ENCODE data around the gene TMEM185B.
"Not testable (repeated sequence)": the region's sequence is repeated elsewhere in the genome, so short reads cannot be mapped to it uniquely, and the experiment has no call there.

Gene TMEM185B

DNA sequence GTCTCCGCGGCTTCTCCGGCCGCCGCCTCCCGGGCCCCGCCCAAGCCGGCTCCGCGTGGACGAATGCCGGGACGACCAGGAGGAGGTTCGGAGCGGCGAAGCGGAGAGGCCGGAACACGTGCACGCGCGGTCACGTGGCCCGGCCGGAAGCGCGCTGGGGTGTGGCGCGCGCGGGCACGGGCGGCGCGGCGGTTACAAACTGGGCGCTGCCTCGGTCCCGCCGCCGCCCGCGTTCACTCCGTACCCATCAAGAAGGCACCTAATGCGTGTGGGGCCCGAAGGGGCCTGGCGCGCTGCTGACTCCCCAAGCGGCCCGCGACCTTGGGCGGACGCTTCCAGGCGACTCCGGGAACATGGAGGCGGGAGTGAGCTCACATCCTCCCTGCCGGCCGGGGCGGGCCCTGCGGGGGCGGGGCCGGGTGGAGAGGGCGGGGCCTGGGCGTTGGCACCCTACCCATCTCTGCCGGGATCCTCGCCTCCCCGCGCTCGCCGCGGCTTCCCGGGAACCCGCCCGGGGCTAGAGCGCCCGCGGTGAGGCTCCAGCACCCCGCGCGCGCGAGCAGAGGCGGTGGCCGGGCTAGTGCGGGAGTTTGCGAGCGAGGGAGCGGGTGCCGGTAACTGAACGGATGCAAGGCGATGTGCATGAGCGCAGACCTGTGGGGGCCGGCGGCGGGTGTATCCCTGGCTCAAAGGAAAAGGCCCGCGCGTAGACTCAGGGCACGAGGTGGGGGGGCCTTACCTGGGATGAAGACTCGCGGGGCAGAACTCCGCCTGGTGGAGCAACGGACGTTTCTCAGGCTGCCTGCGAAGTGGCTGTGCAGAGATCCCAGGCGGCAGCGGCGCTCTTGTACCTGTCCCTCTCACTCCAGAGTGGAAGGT, at the start of gene TMEM185B:
TMEM185B (minus strand) TSS at position 367 of the 879 bp plus-strand sequence. CDS start 424 bp downstream, outside the sequence.
- peak; percentile 62 for DNase-seq (ENCODE audit: low spot score)

DNA sequence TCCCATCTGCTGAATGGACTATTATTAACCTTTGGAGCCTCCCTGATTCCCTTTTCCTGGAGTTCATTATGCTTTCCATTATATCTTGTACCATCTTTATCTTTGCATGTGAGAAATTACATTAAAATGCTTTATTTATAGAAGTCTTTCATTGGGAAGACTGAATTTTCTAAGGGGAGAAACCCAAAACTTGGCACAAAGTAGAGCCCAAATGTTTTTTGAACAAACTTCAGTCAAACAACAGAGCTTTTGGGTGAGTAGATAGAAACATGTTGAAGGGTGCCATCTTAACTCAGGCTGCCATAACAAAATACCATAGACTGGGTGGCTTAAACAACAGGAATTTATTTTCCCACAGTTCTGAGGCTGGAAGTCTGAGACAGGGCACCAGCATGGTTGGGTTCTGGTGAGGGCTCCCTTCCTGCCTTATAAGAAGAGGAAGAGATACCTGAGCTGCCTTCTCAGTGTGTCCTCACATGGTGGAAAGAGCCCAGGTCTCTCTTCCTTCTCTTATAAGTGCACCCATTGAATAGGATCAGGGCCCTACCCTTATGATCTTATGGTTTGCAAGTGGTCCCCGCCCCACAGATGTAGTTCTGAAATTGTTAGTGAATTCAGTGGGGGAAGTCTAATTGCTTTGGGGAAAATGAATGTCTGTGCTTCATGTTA, 48.6 kb upstream of the TMEM185B start:
- DNase-seq (ENCODE audit: low spot score) = no peak

GRCh38 chr2:120269816-120270215, 46.6 kb upstream of the TMEM185B start:
- no peak for DNase-seq (ENCODE audit: low spot score)

DNA sequence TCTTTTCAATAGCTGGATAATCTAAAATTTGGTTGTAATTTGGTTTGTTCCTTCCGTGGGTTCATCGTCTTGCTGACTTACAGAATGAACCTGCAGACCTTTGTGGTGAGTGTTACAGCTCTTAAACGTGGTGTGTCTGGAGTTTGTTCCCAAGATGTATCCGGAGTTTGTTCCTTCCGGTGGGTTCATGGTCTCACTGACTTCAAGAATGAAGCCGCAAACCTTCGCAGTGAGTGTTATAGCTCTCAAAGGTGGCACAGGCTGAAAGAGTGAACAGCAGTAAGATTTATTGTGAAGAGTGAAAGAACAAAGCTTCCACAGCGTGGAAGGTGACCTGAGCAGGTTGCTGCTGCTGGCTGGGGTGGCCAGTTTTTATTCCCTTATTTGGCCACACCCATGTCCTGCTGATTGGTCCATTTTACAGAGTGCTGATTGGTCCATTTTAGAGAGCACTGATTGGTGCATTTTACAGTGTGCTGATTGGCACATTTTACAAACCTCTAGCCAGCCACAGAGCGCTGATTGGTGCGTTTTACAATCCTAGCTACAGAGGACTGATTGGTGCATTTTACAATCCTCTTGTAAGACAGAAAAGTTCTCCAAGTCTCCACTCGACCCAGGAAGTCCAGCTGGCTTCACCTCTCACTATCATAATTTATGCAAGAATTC, 46.0 kb upstream of the TMEM185B start:
- no peak for DNase-seq (ENCODE audit: low spot score)

DNA sequence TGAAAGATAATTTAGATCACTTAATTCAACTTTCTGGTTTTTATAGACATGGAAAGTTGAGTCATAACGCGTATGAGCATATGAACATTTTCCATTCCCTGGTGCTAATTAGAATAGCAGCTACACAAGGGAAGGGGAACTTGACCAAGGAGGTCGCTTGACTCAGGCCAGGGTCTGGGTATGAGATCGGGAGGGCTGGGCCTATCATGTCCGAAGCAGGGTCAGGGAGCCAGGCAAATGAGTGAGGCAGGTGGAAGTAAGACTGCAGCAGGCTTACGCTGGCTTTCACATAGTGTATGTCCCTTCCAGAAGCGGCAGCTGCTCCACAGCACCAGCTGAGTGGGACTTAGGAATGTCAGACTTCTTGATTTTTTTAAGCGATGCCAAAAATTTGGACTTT, 44.1 kb upstream of the TMEM185B start:
- no peak for DNase-seq (ENCODE audit: low spot score)

GRCh38 chr2:120265006-120265405, 41.8 kb upstream of the TMEM185B start:
- DNase-seq (ENCODE audit: low spot score) = no peak

- DNase-seq (ENCODE audit: low spot score) = no peak
These were observed 39.7 kb upstream of the TMEM185B start for GRCh38 chr2:120262761-120263428.

DNA sequence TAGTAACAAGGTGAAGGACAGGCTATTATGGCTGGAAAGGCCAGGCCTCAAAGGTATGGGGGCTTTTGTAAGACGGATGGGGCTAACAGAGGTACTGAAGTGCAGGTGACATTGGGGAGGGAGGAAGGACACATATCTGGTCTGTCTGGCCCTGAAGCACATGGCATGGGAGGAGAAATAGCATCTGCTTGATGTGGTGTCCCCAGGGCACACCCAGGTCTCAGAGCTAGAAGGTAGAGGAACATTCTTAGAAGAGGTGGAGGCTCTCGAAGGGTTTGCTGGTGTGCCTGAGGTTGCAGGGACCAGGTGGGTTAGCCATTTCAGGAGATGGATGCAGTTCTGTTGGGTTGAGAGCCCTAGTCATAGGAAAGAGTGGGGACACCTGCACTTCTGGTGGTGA, 39.0 kb upstream of the TMEM185B start:
- DNase-seq (ENCODE audit: low spot score) = no peak

DNA sequence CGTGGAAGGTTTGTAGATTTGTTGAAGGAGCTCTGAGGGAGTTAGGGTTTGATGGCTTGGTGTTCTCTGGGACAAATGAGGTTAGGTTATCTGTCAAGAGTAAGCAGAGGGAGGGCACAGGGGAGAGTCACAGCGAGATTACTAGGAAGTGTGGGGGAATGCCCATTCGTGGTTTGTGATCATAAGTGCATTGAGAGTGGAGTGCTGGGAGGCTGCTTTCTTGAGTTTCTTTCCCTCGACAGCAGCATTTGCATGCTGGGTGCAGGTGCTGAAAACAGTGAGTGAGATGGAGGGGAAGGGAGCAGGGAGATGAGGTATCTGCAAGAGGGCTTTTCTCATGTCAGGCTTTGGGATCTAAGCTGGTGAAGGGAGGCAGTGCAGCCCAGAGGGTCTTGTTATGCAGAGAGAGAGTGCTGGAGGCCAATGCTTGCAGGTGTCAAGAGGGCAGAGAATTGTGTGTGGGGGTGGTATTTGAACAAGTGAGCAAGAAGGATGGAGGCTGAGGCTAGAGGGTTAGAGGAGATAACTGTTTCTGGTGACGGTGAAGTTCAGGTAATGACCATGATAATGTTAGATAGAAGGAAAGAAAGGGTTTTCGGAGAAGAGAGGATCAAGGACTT, 38.3 kb upstream of the TMEM185B start:
- DNase-seq (ENCODE audit: low spot score) = no peak

- no peak for DNase-seq (ENCODE audit: low spot score)
These were observed 37.5 kb upstream of the TMEM185B start for GRCh38 chr2:120260736-120261135.

GRCh38 chr2:120259939-120260338, 36.7 kb upstream of the TMEM185B start:
- DNase-seq (ENCODE audit: low spot score) = not testable (repeated sequence)

DNA sequence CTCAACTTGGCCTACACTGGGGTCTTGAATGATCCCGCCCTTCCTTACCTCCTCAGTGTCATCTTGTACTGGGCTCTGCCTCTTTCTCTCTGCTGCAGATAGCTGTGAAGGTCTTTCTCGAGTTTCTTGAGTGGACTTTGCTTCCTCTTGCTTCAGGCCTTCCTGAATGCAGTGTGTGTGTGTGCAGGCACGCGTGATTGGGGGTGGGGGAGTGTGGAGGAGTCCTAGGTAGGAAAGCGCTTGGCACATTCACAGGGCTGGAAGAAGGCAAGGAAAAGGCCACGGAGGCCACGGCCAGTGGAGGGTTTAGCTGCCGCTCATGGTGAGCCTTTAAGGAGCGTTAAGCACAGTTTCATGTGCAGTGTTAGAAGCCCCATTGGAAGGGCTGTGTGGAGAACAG, 35.0 kb upstream of the TMEM185B start:
- DNase-seq (ENCODE audit: low spot score) = no peak

GRCh38 chr2:120257522-120257921, 34.3 kb upstream of the TMEM185B start:
- no peak for DNase-seq (ENCODE audit: low spot score)

DNA sequence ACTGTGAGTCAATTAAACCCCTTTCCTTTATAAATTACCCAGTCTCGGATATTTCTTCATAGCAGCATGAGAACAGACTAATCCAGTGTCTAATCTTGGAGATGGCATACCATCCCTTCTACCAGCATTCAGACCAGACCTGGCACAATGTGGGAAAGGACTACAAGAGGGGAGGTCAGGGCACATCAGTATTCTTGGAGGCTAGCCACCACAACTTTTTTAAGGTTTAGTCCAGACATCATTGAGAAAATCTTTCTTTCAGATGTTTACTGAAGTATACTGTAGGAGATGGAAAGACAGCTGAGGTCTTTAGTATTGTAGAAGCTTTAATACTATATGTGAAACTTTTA, 33.4 kb upstream of the TMEM185B start:
- DNase-seq (ENCODE audit: low spot score) = no peak

- no peak for DNase-seq (ENCODE audit: low spot score)
These were observed 32.9 kb upstream of the TMEM185B start for GRCh38 chr2:120255986-120256650.

DNA sequence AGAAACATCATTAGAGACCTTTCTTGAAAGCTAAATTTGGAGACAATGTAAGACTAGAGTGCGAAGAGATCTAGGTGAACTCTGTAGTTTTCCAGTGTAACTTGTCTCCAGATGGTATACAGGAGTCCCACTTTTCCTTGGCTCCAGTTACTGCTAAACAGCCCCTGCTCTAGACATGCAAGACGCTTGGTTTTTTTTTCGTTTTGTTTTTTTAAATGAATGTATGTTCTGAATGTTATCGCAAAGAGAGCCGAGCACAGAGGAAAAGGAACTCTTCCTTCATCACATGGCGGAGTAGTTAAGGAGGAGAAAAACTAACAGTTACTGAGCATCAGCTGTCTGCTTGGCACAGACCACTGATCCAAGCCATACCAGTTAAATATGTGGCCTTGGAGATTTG, 31.9 kb upstream of the TMEM185B start:
- no peak for DNase-seq (ENCODE audit: low spot score)

GRCh38 chr2:120254178-120254577, 31.0 kb upstream of the TMEM185B start:
- DNase-seq (ENCODE audit: low spot score) = no peak

DNA sequence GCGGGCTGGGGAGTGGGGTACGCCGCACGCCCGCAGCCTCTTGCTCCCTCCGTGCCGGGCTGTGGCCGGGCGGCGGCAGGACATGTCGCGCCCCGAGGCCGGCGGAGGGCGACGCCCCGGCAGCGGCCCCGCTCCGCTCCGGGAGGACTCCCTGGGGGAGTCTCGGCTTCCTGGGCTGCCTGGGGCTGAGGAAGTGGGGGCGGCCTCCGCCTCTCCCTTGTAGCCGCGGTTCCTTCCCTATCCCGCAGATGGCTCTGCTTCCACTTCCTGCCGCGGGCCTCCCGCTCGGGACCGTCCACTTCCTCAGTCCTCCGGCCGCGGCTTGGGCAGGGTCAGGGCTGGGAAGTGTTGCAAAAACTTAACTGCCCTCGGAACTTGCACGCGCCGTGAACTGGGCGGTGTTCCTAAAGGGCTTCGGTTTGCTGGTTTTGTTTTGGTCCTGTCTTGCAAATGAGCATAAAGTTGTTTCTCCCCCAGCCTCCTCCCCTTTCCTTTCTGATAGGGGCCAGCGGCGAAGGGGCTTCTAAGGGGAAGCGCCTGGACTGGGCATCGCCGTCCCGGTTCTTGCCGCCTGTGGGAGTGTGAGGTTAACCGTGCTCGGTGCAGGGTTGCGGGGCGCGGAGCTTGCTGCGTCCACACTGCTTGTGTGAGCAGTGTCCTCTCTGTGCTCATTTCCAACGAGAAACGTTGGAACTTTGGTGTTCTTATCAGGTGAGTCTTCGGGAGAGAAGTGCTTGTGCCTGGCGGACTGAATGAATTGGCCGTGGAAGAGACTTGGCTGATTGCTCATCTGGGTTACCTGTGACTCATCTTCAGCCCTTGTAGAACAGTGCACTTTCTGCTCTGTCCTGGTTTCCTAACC, 30.1 kb upstream of the TMEM185B start:
- DNase-seq (ENCODE audit: low spot score) = no peak

DNA sequence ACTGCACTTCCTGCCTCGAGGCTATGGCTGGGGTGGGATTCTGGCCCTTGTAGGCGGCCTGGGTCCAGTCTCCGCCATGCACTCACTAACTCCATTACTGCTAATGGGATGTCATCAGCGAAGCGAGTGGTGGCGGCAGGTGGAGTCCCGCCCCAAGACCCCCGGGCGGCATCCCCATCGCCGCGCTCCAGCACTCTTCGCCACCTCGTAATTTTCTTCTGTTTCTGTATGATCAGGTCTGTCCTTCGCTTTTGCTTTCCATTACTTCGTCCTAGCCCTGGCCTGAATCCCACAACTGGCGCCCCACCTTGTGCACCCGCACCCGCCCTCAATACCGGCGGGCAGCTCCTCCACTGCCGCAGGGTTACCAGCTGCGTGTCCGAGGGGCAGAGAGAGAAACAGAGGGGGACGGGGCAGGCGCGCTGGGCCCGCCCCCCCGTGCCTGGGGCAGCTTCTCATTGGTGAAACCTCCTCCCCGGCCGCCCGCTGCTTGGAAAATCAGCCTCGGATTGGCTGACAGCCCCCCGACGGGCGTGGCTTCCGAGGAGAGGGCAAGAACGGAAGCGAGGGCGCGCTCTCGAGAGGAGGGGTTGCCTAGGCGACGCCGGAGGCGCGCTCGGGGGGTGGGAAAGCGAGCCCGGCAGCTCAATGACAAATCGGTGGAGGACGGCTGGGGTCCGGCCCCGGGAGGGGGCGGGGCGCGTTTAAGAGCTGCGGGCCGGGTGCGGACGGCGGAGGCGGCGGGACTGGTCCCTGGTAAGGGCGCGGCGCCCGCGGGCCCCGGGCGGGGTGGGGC, 29.2 kb upstream of the TMEM185B start, which contains the start of gene RALB:
RALB (plus strand) TSS at position 628 of the 796 bp plus-strand sequence. CDS start 25,813 bp downstream, outside the sequence.
- peak; percentile 92 for DNase-seq (ENCODE audit: low spot score)

DNA sequence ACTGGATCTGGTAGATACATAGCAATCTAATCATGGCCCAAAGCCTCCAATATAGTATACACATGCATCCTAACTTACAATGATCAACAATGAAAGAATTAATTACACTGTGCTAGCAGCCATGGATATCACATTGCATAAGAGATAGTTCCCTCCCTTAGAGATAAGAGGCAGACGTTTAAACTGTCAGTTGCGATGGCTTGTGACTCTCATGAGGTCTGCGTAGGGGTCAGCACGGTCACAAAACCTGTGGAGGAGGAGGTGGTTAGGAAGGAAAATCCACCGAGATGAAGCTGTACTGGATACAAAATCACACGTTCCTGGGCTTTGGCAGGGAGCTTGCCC, 28.7 kb upstream of the TMEM185B start:
- no peak for DNase-seq (ENCODE audit: low spot score)

Measured in hematopoietic multipotent progenitor cell treated with erythropoietin and hydrocortisone succinate and interleukin-3 and kit ligand, for 15 days (in vitro differentiated cells).